Measurements from ENCODE around the gene PGRMC2.
A peak's percentile ranks its signal among the peaks of the same experiment; 100 is the strongest.

Gene PGRMC2

DNA sequence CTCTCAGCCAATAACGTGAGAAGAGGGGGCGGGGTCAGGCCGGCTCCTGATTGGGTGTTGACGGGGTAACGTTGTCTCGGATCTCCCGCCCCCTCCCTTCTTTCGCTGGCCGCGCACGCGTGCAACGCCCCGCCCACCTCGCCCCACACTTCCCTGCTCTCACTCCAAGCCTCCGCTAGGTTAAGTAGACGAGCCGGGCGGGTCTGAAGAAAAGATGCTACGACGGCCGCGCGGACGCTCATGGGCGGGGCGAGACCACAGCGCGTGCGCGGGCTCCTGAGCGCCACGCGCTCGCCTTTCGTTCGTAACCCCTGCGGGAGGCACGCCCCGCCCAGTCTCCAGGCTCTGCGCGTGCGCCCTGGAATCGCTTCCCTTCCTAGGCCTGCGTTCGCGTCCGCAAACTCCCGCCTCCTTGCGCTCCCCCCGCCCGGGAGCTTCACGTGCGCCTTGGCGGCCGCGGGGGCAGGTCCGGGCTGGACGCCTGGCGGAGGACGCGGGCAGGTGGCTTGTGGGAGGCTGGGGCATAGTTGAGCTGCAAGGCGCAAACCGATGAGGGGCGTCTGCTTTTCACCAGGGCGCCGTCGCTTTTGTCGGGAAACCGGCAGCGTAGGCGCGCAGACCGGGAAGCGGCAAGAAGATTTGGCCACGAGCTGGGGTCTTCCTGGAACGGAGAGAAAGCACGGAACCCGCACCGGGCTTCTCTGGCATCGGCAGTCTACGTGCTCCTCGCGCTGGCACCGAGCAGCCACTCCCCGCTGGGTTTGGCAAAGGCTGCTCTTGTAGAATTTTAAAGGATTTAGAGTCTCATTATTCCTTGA is 467 bp upstream of the PGRMC2 start (continued):
- 0 out of 2 replicates have a peak, but pooled peaks have one; percentile 43 for TF ChIP-seq POU6F1 (CRISPR knock-in tag; IDR thresholded peaks at IDR 0.05; ENCODE audit: borderline replicate concordance, low read depth)

DNA sequence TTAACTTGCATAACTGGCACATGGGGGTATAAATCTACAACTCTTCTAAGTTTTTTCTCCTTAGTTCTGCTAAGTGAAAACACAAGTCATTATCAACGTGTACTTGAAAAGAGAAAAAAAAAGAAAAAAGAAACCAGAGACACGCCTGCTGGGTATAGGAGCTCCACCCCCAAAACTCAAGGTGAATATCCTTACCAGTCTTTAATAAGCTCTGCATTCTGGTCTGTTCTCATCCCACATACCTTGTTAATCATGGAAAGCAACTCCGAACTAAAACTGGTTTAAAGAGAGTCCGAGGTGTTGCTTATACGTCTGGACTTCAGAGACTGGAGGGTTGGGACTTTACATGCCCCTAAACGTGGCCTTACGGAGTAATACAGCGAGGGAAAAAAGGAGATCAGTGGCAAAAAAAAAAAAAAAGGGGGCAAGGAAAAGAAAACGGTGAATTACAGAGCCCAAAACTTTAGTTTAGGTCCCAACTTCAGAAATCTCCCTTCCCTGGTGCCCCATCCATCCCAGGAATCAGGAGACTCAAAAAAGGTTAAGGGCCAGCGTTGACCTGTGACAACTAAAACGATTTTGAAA is 1.0 kb downstream of the PGRMC2 start:
- ATAC-seq = peak; percentile 22
- TF ChIP-seq ZNF8 (CRISPR knock-in tag; IDR thresholded peaks at IDR 0.05) (no peak), TOX (CRISPR knock-in tag; IDR thresholded peaks at IDR 0.05; ENCODE audit: borderline replicate concordance) (no peak), ZFP3 (CRISPR knock-in tag; IDR thresholded peaks at IDR 0.05) (no peak), TSHZ2 (CRISPR knock-in tag; IDR thresholded peaks at IDR 0.05) (no peak), TCF4 (CRISPR knock-in tag; IDR thresholded peaks at IDR 0.05; ENCODE audit: borderline replicate concordance) (no peak), ZFP30 (CRISPR knock-in tag; IDR thresholded peaks at IDR 0.05) (no peak), OSR1 (CRISPR knock-in tag; IDR thresholded peaks at IDR 0.05) (no peak), BACH2 (CRISPR knock-in tag; IDR thresholded peaks at IDR 0.05; ENCODE audit: borderline replicate concordance) (no peak), POU6F1 (CRISPR knock-in tag; IDR thresholded peaks at IDR 0.05; ENCODE audit: borderline replicate concordance, low read depth) (no peak), GLIS3 (CRISPR knock-in tag; IDR thresholded peaks at IDR 0.05) (no peak), CREB5 (CRISPR knock-in tag; IDR thresholded peaks at IDR 0.05; ENCODE audit: low read depth) (no peak), PPARA (CRISPR knock-in tag; IDR thresholded peaks at IDR 0.05; ENCODE audit: borderline replicate concordance) (no peak), CSDC2 (CRISPR knock-in tag; IDR thresholded peaks at IDR 0.05) (no peak), RARB (CRISPR knock-in tag; IDR thresholded peaks at IDR 0.05) (no peak), PATZ1 (CRISPR knock-in tag; IDR thresholded peaks at IDR 0.05; ENCODE audit: borderline replicate concordance) (no peak), ISL1 (CRISPR knock-in tag; IDR thresholded peaks at IDR 0.05) (no peak), ZC3H10 (CRISPR knock-in tag; IDR thresholded peaks at IDR 0.05) (no peak), ESRRG (CRISPR knock-in tag; IDR thresholded peaks at IDR 0.05) (no peak), SNAI2 (CRISPR knock-in tag; IDR thresholded peaks at IDR 0.05) (no peak)
- TF ChIP-seq, protein P1, sequence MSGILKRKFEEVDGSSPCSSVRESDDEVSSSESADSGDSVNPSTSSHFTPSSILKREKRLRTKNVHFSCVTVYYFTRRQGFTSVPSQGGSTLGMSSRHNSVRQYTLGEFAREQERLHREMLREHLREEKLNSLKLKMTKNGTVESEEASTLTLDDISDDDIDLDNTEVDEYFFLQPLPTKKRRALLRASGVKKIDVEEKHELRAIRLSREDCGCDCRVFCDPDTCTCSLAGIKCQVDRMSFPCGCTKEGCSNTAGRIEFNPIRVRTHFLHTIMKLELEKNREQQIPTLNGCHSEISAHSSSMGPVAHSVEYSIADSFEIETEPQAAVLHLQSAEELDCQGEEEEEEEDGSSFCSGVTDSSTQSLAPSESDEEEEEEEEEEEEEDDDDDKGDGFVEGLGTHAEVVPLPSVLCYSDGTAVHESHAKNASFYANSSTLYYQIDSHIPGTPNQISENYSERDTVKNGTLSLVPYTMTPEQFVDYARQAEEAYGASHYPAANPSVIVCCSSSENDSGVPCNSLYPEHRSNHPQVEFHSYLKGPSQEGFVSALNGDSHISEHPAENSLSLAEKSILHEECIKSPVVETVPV (CRISPR knock-in tag; IDR thresholded peaks at IDR 0.05) = no peak
